Daoy (cell line): ENCODE measurements around the gene ADAMTS4. TPM values are rescaled to one million over a fixed set of nuclear protein-coding genes. Genes with fewer than 3 reads are reported as not detected.

Source experiments
- DNase-seq: peaks from one replicate; pipeline ENCODE4 v3.0.0-alpha.2; 2015; ENCODE audit warnings: low read depth
- total RNA-seq: library from RNA; depleted of rRNA; stranded (reverse); fragments of >200 nt; shearing (Covaris generic); gene quantifications from 2 replicates; pipeline ENCODE4 v1.2.3, GENCODE V29; 2014

ADAMTS4 gene
- total RNA-seq, 1 experiment from 2014 or later = 0.91 TPM

GRCh38 chr1:161196111-161196510 lies 2.7 kb downstream of the ADAMTS4 start:
- DNase-seq = no peak

DNA sequence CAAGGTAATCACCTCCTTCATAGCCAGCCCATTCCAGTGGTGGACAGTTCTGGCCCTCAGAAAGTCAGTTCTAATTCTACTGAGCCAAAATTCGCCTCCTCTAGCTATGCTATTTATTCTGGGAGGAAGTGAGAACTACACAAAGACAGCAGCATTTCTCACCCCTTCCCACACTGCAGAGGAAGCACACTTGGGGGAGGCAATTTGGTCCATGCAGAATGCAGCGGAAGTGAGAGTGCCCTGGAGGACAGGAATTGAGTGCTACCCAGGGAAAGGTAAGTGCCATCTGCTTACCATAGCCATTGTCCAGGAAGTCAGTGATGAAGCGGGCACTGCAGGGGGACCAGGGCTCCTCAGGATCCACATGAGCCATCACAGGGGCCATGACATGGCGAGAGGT lies 3.7 kb downstream of the ADAMTS4 start:
- no peak for DNase-seq

DNA sequence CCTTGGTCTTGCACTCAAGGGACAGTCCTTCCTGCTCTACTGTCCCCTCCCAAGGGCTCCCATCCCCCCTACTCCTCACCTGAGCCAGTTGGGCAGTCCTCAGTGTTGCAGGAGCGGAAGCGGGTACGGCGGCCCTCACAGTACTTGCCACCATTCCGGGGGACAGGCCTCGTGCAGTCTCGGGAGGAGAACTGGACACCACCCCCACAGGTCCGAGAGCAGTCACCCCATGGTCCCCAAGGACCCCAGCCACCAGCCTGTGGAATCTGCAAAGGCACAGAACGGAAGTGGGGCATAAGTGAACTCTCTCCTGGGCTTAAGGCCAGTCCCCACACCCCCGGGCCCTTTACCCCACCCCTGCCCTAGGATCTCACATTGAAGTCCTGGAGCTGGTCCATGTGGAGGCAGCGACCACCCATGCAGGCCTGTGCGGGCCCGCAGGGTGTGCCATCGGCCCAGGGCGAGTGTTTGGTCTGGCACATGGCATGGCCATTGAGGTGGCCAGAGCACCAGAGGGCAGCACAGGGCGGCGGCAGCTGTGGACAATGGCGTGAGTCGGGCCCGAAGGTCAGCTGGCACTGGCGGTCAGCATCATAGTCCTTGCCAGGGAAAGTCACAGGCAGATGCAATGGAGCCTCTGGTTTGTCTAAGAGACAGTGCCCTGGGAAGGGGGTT lies 5.2 kb downstream of the ADAMTS4 start:
- no peak for DNase-seq

- DNase-seq = peak; percentile 71
Measured at GRCh38 chr1:161192476-161193465, 6.1 kb downstream of the ADAMTS4 start.

DNA sequence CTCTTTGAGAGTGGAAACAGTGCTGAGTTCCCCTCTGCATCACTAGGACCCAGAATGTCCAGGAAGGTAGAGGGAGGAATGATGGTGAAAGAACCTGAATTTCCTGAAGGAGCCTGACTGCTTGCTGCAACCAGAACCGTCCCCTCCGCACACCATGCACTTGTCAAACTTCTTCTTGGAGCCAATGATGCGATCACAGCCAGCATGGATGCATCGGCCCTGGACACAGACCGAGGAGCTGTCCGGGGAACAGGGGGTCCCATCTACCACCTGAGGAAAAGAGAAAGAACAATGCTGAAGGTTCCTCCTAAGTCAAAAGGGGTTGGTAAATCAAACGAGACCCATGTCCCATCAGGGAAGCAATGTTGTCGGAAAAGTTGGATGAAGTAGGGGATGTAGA lies 6.9 kb downstream of the ADAMTS4 start:
- DNase-seq = no peak

GRCh38 chr1:161190962-161191521 lies 7.8 kb downstream of the ADAMTS4 start:
- no peak for DNase-seq

DNA sequence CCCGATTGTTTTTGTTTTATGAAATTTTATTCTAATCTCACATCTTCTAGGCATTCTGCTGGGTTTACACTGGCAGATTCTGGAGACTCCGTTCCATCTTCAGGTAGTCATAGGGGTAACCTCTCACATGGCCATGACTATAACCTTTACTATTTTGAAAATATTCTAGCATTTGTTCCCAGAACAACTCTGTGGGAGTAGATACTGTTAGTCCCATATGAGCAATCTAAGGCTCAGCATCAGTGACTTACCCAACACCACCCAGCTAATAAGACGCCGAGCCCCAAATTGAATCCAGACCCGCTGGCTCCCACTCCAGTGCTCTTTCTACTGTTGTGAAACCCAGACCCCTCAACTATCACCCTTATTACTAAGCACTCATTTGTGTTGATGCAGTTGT lies 9.8 kb downstream of the ADAMTS4 start:
- no peak for DNase-seq

DNA sequence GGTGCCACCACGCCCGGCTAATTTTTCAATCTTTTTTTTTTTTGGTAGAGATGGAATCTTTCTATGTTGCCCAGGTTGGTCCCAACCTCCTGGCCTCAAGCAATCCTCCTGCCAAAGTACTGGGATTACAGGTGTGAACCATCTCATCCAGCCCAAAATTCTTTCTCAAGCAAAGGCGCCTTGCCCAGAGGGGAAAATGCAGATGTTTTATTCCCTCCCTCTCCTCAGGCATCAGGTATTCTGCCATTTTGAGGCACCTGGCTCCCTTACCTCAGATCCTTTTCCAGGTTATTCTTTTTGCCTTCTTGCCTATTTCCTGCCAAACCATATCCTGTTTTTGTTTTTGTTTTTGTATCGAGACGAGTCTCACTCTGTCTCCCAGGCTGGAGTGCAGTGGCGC lies 10.5 kb downstream of the ADAMTS4 start:
- DNase-seq = no peak

DNA sequence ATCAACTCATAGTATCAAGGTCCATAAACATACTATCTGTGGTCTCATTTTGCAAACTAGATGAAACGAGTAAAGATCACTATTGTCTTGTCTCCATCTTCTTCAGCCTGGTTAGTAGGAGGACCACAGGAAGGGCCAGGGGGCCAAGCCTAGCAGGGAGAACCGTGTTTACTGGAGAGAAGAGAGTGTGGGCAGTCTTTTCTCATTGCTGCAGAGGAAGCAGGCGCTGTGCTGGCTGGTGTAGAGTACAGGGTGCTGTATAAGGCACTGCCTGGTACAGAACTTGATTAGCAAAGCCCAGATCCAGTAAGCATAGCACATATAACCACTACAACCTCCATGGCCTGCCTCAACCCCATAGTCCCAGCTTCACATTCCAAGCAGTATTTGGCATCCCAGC lies 11.5 kb downstream of the ADAMTS4 start:
- no peak for DNase-seq

DNA sequence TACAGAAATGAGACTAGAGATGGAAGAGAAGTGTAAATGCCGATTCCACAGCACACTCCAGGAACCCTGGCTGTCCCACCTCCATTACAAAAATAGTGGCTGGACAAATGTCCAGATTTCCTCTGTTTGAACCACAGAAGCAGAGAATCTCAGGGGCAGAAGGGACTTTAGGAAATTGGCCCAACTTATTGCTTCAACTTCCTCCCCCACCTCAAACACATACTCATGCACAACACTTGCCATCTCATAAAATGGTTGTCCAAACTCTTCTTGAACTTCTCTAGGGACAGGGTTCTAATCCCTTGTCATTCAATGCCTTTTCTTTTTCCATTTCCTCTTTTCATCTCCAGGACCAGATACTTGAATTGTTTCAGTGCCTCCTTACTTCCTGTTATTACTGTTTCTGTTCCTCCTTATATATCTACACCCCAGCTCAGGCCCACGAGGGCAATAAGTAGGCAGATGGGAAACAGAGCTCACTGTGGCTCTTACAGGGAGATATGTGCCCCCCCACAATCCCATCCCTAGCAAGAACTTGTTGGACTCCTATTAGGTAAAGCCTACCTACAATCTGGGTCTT lies 13.0 kb downstream of the ADAMTS4 start:
- DNase-seq = no peak

- DNase-seq = no peak
Measured at GRCh38 chr1:161185282-161185682, 13.6 kb downstream of the ADAMTS4 start.

- DNase-seq = peak; percentile 70
Measured at GRCh38 chr1:161182214-161182613, 16.6 kb downstream of the ADAMTS4 start.

GRCh38 chr1:161180639-161181038 lies 18.2 kb downstream of the ADAMTS4 start:
- no peak for DNase-seq

- DNase-seq = no peak
Measured at GRCh38 chr1:161179698-161180097, 19.2 kb downstream of the ADAMTS4 start.

GRCh38 chr1:161177936-161178244 lies 21.0 kb downstream of the ADAMTS4 start:
- DNase-seq = no peak

DNA sequence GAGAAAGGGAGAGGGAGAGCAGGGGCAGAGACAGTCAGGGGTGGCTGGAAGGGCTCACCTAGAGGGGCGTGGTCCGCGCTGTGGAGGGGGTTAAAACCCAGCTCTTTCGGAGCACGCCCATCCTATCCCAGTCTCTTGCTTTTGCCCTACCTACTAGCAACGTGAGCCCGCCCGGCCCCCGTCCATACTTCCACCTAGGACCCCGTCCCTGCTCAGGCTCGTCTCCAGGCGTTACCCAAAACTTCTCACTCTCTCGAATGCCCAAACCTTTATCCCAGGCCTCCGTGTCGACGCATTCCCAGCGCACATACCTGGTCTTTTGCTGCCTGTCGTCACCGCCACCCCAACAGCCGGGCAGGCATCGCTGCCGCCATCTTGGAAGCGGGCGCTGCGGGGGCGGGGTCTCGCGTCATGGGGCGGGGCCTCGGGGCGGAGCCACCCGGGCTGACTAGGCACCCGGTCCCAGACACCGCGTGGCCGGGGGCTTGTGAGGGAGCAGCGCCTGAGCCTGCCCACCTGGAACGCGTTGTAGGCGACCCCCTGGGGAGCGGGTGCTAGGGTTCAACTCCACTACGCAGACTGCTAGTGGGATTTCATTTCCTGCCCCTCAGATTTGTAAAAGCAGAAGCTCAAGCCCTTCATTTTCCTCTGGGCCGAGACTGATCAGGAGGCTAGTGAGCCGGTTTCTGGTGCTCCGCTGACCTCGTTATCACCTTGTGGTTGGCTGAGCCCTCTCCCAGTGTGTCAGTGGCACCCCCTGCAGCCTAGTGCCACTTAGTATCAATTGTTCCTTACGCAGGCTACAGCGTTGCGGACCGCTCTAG lies 21.5 kb downstream of the ADAMTS4 start, which contains the start of gene B4GALT3:
Gene B4GALT3 (minus strand): TSS at position 396 of the 824 bp plus-strand sequence. CDS start 1,447 bp downstream, outside the sequence.
- DNase-seq = peak; percentile 90

DNA sequence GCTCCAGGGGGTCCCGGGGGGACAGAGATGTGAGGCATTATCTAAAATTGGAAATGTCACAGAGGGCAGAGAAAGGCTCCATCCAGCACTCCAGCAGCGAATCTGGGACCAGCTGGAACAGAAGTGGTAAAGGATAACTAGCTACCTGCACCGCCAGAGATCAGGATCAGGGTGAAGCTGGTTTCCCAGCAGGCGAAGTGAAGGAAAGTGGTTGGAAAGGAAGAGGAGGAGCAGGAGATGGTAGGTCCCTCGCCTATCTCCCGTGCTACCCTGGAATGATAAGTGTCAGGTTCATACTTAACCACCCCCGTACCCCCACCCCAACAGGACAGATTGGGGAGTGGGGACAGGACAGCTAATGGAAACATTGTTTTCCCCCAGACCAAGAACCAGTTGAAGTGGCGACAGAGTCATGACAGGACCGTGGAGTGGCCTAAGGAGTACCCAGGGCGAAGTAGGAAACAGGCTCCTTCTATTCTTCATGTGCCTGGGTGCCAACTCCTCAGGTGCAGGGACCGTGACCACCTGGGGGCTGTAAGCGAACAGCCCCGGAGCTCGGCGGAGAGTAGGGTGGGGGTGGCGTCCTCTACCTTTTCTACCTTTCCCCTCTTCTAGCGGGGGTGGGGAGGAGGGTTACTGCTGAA lies 22.3 kb downstream of the ADAMTS4 start:
- DNase-seq = no peak

DNA sequence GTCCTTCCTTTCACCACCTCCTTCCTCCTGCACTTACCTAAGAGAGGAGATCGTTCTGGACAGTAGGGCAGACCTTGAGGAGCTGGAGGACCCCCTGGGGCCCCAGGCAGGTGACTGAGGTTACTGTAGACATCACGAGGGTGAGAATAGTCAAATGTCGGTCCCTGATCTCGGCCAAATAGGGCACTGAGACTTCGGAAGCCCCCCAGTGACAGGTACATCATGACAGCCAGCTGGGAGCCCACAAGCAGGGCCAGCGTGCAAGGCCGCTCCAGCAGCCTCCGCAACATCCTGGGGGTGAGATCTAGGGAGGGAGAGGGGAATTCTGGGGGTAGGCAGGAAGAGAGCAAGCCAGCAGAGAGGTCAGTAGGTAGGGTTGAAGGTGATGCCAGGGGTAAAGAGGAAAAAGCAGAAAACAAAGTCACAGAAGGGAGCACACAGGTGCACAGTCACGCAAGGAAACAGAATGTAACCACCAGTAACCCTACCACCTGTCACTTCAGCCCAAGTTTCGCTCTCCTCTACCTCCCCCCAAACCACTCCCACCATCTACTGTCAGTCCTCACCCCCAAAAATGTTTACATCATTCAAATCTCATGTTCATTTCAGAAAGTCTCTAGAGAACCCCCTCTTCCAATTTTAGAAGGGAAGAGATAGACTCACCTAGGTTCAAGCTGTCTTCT lies 22.9 kb downstream of the ADAMTS4 start:
- no peak for DNase-seq

DNA sequence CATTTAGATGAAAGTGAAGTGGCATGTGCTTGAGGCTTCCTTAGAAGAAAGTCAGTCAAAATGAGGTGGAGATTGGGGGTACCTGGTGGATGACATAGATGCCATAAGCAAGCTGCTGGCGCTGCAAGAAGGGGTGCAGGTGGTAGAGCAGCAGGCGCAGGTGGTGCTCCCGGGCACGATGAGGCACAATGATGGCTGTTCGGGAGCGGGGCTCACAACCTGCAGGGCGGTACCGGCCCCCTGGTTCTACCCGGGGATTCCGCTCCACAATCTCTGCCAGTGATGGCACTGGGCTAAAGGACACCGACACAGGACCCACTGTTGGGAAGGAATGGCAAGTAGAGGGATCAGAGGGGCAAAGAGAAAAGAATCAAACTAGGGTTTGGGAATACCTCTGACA lies 23.9 kb downstream of the ADAMTS4 start:
- no peak for DNase-seq

GRCh38 chr1:161173711-161174110 lies 25.1 kb downstream of the ADAMTS4 start:
- DNase-seq = no peak
